ENCODE data around the gene CEP170B.
"Not testable (repeated sequence)": the region's sequence is repeated elsewhere in the genome, so short reads cannot be mapped to it uniquely, and the experiment has no call there.

CEP170B gene

DNA sequence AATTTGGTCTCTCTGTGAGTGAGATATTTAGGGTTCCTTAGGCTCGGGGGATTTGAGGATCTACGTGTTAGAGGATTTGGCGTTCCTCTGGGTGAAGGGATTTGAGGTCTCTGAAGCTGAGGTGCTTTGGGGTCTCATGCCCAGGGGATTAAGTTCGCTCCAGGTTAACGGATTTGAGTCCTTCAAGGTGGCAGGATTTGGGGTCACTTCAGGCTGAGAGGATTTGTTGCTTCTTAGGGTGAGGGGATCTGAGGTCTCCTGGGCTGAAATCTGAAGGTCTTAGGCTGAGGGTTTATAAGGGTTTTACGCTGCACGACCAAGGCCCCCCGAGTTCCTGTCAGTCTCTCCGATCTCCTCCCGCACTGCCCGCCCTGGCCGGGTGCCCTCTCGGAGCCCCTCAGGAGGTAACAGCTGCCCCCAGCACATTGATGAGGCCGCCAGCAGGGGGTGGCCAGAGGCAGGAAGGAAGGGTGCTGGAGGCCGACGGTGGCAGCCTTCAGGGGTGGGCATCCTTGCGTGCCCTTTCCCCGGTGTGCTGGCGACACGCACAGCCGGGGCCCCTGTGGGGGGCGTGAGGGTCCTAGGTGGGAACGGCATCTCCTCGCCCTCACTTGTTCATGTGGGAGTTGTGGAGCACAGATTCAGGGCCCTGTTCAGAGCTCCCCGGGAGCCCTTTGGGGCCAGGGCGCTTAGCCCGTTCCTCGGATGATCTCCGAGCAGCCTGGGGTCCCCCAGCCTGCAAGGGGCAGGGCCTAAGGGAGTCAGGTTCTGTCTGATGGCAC, 14.3 kb downstream of the CEP170B start:
- no peak for DNase-seq (ENCODE audit: low spot score)

- no peak for DNase-seq (ENCODE audit: low spot score)
These were observed 15.0 kb downstream of the CEP170B start for GRCh38 chr14:104879983-104880565.

DNA sequence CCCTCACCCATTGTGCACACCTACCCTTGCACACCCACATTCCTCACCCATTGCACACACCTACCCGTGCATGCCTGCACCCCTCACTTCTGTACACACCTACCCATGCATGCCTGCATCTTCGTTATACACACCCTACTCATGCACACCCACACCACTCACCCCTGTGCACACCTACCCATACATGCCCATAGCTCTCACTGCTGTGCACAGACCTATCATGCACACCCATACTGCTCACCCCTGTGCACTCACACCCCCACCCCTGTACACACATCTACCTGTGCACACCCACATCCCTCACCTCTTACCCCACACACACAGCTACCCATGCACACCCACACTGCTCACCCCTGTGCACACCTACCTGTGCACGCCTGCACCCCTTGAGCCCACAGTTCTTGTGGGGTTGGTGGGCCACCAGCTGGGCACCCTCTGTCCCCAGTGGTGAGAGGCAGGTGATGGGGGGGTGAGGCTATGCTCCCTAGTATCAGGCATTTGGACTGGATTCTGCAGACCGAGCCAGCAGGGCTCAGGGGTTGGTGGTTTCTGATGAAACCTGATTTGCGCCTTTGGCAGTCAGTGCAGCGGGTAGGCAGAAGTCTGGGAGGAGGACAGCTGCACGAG, 15.6 kb downstream of the CEP170B start:
- no peak for DNase-seq (ENCODE audit: low spot score)

DNA sequence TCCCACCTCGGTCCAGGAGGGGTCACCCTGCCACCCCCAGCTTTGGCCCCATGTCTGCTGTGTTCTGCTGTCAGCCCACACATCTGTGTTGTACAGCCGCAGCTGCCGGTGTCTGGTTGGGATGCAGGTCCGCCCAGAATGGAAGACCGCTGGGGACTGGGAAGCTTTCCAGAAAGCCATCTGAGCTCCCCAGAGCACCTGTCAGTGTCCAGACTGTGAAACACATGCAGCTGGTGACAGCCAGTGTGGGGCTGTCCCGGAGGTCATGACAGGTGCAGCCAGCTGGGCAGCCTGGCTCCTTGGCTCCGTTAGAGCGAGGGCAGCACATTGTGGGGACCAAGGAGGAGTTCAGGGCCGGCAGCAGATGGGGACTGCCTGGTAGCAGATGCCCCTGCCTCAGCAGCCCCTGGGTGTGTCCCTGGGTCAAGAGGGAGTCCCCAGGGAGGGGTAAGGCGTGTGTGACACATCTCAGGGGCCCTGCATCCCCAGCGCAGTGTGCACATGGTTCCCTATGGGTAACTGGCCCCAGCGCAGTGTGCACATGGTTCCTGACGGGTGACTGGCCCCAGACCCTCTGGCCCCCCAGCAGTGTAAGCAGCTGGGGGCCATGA, 16.4 kb downstream of the CEP170B start:
- DNase-seq (ENCODE audit: low spot score) = no peak

GRCh38 chr14:104882325-104882973, 17.4 kb downstream of the CEP170B start:
- peak; percentile 69 for DNase-seq (ENCODE audit: low spot score)

DNA sequence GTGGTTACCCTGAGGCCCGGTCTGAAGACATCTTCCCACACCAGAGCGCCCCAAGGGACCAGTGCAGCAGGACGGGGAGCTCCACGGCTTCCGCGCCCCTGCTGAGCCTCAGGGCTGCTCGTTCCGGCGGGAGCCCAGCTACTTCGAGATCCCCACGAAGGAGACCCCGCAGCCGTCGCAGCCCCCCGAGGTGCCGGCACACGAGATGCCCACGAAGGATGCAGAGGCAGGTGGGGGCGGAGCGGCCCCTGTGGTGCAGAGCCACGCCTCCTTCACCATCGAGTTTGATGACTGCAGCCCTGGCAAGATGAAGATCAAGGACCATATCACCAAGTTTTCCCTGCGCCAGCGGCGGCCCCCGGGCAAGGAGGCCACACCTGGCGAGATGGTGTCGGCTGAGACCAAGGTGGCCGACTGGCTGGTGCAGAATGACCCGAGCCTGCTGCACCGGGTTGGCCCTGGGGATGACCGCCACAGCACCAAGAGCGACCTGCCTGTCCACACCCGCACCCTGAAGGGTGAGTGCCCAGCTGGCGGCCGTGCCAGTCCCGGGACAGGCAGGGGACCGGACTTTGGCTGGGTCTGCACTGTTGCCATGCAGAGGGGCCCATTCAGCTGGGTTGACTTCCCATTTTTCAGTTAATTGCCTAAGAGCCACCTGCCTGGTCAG, 18.1 kb downstream of the CEP170B start:
- no peak for DNase-seq (ENCODE audit: low spot score)

GRCh38 chr14:104883681-104884361, 18.8 kb downstream of the CEP170B start:
- DNase-seq (ENCODE audit: low spot score) = no peak

GRCh38 chr14:104884381-104884780, 19.3 kb downstream of the CEP170B start:
- DNase-seq (ENCODE audit: low spot score) = not testable (repeated sequence)

DNA sequence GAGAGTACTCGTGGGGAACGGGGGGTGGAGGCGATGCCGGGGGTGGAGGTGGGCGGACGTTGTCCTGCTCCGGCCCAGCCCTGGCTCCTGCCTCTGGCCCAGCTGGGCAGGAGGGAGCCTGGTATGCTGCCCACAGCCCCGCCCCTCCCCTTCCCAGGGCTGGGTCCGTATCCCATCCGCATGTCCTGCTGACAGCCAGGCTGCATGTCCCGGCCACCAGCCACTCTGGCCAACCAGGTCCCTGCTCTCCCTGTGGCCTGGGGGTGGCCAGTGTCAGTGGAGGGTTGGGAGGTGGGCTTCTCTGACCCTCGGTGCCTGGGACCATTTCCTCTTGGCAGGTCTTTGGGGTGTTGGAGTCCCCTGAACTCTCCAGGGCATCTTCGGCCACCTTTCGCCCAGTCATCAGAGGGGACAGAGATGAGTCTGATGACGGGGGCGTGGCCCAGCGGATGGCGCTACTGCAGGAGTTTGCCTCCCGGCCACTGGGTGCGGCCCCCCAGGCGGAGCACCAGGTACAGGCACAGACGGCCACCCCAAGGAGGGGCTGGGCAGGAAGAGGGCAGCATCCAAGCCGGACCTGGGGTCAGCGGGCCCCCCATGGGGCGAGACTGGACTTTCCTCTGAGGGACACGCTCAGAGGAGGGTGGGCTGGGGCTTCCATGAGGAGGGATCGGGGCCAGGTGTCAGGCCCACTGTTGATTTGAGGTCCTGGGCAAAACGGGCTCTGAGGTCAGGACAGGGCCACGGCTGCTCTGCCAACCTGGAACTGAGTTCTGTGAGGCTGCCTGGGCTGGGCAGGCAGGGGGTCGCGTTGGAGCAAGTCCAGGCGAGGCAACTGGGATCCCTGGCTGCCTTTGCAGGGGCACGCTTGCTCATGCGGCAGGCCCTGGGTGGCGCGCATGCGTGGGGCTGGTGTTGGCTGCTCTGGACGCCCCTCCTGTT, 20.2 kb downstream of the CEP170B start:
- DNase-seq (ENCODE audit: low spot score) = no peak

DNA sequence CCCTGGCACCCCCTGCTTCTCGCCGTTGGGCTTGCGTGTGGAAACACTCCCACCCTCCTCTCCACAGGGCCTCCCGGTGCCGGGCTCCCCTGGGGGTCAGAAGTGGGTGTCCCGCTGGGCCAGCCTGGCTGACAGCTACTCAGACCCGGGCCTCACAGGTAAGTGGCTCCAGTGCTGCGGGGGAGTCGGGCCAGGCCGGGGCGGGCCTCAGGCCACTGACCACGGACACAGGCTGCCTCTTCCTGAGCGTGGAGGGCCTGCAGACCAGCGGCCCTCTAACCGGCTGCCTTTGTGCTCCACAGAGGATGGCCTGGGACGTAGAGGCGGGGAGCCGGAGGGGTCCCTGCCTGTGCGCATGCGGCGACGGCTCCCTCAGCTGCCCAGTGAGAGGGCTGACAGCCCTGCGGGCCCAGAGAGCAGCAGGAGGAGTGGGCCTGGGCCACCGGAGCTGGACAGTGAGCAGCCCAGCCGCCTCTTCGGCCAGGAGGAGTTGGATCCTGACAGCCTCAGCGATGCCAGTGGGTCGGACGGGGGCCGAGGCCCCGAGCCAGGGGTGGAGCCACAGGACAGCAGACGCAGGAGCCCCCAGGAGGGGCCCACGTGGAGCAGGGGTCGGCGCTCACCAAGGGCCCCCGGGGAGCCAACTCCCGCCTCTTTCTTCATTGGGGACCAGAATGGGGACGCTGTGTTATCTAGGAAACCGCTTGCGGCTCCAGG, 21.1 kb downstream of the CEP170B start:
- DNase-seq (ENCODE audit: low spot score) = no peak

DNA sequence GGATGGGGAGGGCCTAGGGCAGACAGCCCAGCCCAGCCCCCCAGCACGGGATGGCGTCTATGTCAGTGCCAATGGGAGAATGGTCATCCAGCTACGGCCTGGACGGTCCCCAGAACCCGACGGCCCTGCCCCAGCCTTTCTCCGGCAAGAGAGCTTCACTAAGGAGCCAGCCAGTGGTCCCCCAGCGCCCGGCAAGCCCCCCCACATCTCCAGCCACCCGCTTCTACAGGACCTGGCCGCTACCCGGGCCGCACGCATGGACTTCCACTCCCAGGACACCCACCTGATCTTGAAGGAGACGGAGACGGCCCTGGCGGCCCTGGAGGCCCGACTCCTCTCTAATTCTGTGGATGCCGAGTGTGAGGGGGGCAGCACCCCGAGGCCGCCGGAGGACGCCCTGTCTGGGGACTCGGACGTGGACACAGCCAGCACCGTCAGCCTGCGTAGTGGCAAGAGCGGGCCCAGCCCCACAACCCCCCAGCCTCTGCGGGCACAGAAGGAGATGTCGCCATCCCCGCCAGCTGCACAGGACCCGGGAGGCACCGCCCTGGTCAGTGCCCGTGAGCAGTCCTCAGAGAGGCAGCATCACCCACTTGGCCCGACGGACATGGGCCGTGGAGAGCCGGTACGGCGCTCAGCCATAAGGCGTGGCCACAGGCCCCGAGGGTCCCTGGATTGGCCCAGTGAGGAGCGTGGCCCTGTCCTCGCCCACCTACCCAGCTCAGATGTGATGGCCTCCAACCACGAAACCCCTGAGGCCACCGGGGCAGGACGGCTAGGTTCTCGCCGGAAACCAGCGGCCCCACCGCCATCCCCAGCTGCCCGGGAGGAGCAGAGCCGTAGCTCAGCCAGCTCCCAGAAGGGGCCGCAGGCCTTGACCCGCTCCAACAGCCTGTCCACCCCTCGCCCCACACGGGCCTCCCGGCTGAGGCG, 21.9 kb downstream of the CEP170B start:
- DNase-seq (ENCODE audit: low spot score) = no peak

DNA sequence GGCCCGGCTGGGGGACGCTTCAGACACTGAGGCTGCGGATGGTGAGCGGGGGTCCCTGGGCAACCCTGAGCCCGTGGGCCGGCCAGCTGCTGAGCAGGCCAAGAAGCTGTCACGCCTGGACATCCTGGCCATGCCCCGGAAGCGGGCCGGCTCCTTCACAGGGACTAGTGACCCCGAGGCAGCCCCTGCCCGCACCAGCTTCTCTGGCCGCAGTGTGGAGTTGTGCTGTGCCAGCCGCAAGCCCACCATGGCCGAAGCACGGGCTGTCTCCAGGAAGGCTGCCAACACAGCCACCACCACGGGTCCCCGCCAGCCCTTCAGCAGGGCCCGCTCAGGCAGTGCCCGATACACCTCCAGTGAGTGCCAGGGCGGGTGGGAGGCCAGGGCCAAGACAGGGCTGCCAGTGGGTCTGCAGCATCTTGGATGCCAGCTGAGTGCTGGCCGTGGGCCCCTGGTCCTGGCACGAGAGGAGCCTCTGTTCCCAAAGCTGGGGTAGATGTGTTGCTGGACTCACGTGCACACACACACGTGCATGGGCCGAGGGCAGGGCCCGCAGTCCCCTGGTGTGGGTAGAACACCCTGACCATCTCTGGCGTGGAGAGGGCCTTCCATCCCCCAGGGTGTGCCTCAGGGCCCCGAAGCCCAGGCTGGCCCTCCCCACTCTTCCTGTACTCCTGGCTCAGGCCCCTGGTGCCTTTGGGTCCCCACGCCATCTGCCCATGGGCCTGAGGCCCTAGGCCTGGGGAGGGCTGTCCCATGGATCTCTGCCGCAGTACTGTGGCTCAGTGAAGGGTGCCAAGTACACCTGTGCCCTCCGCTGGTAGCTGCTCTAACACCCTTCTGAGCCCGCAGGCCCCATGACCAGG, 22.8 kb downstream of the CEP170B start:
- no peak for DNase-seq (ENCODE audit: low spot score)

- DNase-seq (ENCODE audit: low spot score) = no peak
These were observed 23.7 kb downstream of the CEP170B start for GRCh38 chr14:104888489-104889374.

DNA sequence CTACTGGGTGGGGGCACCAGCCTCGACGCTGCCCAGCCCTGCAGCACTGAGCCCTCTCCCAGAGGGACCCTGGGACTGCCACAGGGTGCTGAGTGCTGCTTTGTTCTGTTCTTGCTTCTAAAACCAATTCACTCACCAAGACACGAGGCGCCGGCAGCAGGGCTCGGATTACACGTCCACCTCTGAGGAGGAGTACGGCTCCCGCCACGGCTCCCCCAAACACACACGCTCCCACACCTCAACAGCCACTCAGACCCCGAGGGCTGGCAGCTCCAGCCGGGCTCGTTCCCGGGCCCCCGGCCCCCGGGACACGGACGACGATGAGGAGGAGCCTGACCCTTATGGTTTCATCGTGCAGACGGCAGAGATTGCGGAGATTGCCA, 24.3 kb downstream of the CEP170B start:
- DNase-seq (ENCODE audit: low spot score) = no peak

GRCh38 chr14:104890292-104890691, 25.2 kb downstream of the CEP170B start:
- DNase-seq (ENCODE audit: low spot score) = not testable (repeated sequence)

GRCh38 chr14:104891121-104891551, 26.1 kb downstream of the CEP170B start:
- DNase-seq (ENCODE audit: low spot score) = no peak

Data from SW480 (cell line).